ENCODE measurements around the gene CDNF.
"Not testable (repeated sequence)": the region's sequence is repeated elsewhere in the genome, so short reads cannot be mapped to it uniquely, and the experiment has no call there.

The CDNF gene

GRCh38 chr10:14838582-14839304 is 906 bp upstream of the CDNF start:
- DNase-seq (ENCODE audit: low read depth): no peak

GRCh38 chr10:14837003-14837756 is 657 bp downstream of the CDNF start:
- DNase-seq (ENCODE audit: low read depth): no peak

- DNase-seq (ENCODE audit: low read depth): no peak
Observed at GRCh38 chr10:14836208-14836607, 1.6 kb downstream of the CDNF start.

GRCh38 chr10:14833106-14833505 is 4.7 kb downstream of the CDNF start:
- DNase-seq (ENCODE audit: low read depth): no peak

GRCh38 chr10:14826076-14826829 is 11.6 kb downstream of the CDNF start:
- no peak for DNase-seq (ENCODE audit: low read depth)

- DNase-seq (ENCODE audit: low read depth): no peak
Observed at GRCh38 chr10:14823966-14824365, 13.9 kb downstream of the CDNF start.

GRCh38 chr10:14822879-14823755 is 14.7 kb downstream of the CDNF start:
- DNase-seq (ENCODE audit: low read depth): peak; percentile 11

- DNase-seq (ENCODE audit: low read depth): no peak
Observed at GRCh38 chr10:14821635-14822375, 16.0 kb downstream of the CDNF start.

GRCh38 chr10:14820775-14821154 is 17.1 kb downstream of the CDNF start:
- DNase-seq (ENCODE audit: low read depth): no peak

GRCh38 chr10:14820010-14820774 is 17.6 kb downstream of the CDNF start:
- no peak for DNase-seq (ENCODE audit: low read depth)

- DNase-seq (ENCODE audit: low read depth): not testable (repeated sequence)
Observed at GRCh38 chr10:14816717-14817116, 21.1 kb downstream of the CDNF start.

GRCh38 chr10:14815681-14816080 is 22.2 kb downstream of the CDNF start:
- DNase-seq (ENCODE audit: low read depth): no peak

- no peak for DNase-seq (ENCODE audit: low read depth)
Observed at GRCh38 chr10:14812271-14812670, 25.6 kb downstream of the CDNF start.

- no peak for DNase-seq (ENCODE audit: low read depth)
Observed at GRCh38 chr10:14810969-14811953, 26.6 kb downstream of the CDNF start.

- no peak for DNase-seq (ENCODE audit: low read depth)
Observed at GRCh38 chr10:14806318-14806717, 31.5 kb downstream of the CDNF start.

GRCh38 chr10:14803827-14804226 is 34.0 kb downstream of the CDNF start:
- no peak for DNase-seq (ENCODE audit: low read depth)

- DNase-seq (ENCODE audit: low read depth): no peak
Observed at GRCh38 chr10:14801723-14802122, 36.1 kb downstream of the CDNF start.

GRCh38 chr10:14800397-14800796 is 37.4 kb downstream of the CDNF start:
- no peak for DNase-seq (ENCODE audit: low read depth)

GRCh38 chr10:14798636-14799035 is 39.2 kb downstream of the CDNF start:
- DNase-seq (ENCODE audit: low read depth): no peak

Data from activated T-cell treated with anti-CD3 and anti-CD28 coated beads for 1 hour (primary cell).